ENCODE data around the gene WWOX. TPM values are rescaled to one million over a fixed set of nuclear protein-coding genes. Genes with fewer than 3 reads are reported as not detected.

Gene WWOX
- total and polyA plus RNA-seq, 2 experiments from 2014 or later = 17.0 to 39.8 TPM

- H4K20me1 ChIP-seq (ENCODE audit: insufficient read depth, poor library complexity, severe bottlenecking) = no peaks in the 10 kb centered on the region
- no peaks in the 10 kb centered on the region for H3K9me3 ChIP-seq (ENCODE audit: low read depth)
- H3K36me3 ChIP-seq (replicated peaks; ENCODE audit: insufficient read depth, low read depth) = no peaks in the 10 kb centered on the region
- H3K27ac ChIP-seq = no peak overlapping the region
- no peak for DNase-seq (ENCODE audit: low spot score)
- H3K27me3 ChIP-seq = no peaks in the 10 kb centered on the region
- TF ChIP-seq EZH2 (IDR thresholded peaks at IDR 0.05; ENCODE audit: borderline replicate concordance) (no peak), EZH2phosphoT487 (IDR thresholded peaks at IDR 0.05; ENCODE audit: low read depth, severe bottlenecking, unreplicated experiment) (no peak)
- TF ChIP-seq, protein P1, sequence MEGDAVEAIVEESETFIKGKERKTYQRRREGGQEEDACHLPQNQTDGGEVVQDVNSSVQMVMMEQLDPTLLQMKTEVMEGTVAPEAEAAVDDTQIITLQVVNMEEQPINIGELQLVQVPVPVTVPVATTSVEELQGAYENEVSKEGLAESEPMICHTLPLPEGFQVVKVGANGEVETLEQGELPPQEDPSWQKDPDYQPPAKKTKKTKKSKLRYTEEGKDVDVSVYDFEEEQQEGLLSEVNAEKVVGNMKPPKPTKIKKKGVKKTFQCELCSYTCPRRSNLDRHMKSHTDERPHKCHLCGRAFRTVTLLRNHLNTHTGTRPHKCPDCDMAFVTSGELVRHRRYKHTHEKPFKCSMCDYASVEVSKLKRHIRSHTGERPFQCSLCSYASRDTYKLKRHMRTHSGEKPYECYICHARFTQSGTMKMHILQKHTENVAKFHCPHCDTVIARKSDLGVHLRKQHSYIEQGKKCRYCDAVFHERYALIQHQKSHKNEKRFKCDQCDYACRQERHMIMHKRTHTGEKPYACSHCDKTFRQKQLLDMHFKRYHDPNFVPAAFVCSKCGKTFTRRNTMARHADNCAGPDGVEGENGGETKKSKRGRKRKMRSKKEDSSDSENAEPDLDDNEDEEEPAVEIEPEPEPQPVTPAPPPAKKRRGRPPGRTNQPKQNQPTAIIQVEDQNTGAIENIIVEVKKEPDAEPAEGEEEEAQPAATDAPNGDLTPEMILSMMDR (IDR thresholded peaks at IDR 0.05; ENCODE audit: poor library complexity) = no peak
- 89% methylated on average over 7 of the region's 7 CpGs for WGBS (ENCODE audit: low lambda C conversion rate, missing lambda C conversion rate)
- H3K4me3 ChIP-seq = no peak overlapping the region
- peaks cover 16% of the 10 kb centered on the region for H3K4me1 ChIP-seq (ENCODE audit: insufficient read depth)
- H3K9me2 ChIP-seq (replicated peaks; ENCODE audit: insufficient read depth) = no peaks in the 10 kb centered on the region
- no peaks in the 10 kb centered on the region for H3K79me2 ChIP-seq
- no peak overlapping the region for H2AFZ ChIP-seq
- H3K4me2 ChIP-seq = no peak overlapping the region
Measured at GRCh38 chr16:78213751-78214150, 114.3 kb downstream of the WWOX start.

DNA sequence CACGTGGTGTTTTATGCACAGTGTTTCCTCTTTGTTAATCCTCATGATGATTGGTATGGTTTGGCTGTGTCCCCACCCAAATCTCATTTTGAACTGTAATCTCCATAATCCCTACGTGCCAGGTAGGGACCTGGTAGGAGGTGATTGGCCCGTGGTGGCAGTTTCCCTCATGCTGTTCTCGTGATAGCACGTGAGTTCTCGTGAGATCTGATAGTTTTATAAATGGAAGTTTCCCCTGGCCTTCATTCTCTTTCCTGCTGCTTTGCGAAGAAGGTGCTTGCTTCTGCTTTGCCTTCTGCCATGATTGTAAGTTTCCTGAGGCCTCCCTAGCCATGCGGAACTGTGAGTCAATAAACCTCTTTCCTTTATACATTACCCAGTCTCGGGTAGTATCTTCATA, 115.8 kb downstream of the WWOX start:
- 98% methylated on average over 9 of the region's 9 CpGs for WGBS (ENCODE audit: low lambda C conversion rate, missing lambda C conversion rate)
- no peaks in the 10 kb centered on the region for H3K36me3 ChIP-seq (replicated peaks; ENCODE audit: insufficient read depth, low read depth)

DNA sequence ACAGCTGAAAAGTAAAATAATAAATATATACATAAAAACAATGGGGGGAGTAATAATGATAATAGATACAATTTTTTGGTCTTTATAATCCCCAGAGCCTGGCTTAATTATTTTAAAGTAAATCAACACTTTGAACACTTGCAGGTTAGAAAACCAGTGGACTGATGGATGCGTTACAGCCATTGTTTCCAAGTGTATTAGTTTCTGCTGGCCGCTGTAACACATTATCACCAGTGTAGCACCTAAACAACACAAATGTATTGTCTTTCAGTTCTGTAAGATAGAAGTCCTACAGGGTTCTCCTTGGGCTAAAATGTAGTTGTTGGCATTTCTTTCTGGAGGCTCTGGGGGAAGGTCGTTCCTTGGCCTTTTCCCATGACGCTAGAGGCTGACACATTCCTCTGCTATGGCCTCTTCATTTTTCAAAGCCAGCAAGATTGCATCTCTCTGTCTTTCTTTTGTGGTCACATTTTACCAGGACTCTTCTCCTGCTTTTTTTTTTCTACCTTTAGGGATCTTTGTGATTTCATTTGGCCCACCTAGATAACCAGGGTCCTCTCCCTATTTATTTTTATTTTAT, 116.8 kb downstream of the WWOX start:
- TF ChIP-seq EZH2phosphoT487 (IDR thresholded peaks at IDR 0.05; ENCODE audit: low read depth, severe bottlenecking, unreplicated experiment) (no peak), EZH2 (IDR thresholded peaks at IDR 0.05; ENCODE audit: borderline replicate concordance) (no peak)
- TF ChIP-seq, protein P1 (IDR thresholded peaks at IDR 0.05; ENCODE audit: poor library complexity) = no peak
- Histone ChIP-seq H3K9me3 (ENCODE audit: low read depth) (no peaks in the 10 kb centered on the region), H3K4me2 (no peak overlapping the region), H4K20me1 (ENCODE audit: insufficient read depth, poor library complexity, severe bottlenecking) (no peaks in the 10 kb centered on the region), H3K4me3 (no peak overlapping the region), H3K9me2 (replicated peaks; ENCODE audit: insufficient read depth) (no peaks in the 10 kb centered on the region), H3K27me3 (no peaks in the 10 kb centered on the region), H3K4me1 (ENCODE audit: insufficient read depth) (peaks cover 4% of the 10 kb centered on the region), H3K79me2 (no peaks in the 10 kb centered on the region), H3K36me3 (replicated peaks; ENCODE audit: insufficient read depth, low read depth) (no peaks in the 10 kb centered on the region), H3K27ac (no peak overlapping the region), H2AFZ (no peak overlapping the region)
- 98% methylated on average over 4 of the region's 4 CpGs for WGBS (ENCODE audit: low lambda C conversion rate, missing lambda C conversion rate)
- no peak for DNase-seq (ENCODE audit: low spot score)

More for the DNA sequence above, 115.8 kb downstream of the WWOX start:
- Histone ChIP-seq H2AFZ (no peak overlapping the region), H4K20me1 (ENCODE audit: insufficient read depth, poor library complexity, severe bottlenecking) (no peaks in the 10 kb centered on the region), H3K27me3 (no peaks in the 10 kb centered on the region), H3K27ac (no peak overlapping the region), H3K9me3 (ENCODE audit: low read depth) (no peaks in the 10 kb centered on the region), H3K4me2 (no peak overlapping the region), H3K79me2 (no peaks in the 10 kb centered on the region), H3K4me3 (no peak overlapping the region), H3K4me1 (ENCODE audit: insufficient read depth) (peaks cover 7% of the 10 kb centered on the region), H3K9me2 (replicated peaks; ENCODE audit: insufficient read depth) (no peaks in the 10 kb centered on the region)
- TF ChIP-seq, protein P1 (IDR thresholded peaks at IDR 0.05; ENCODE audit: poor library complexity) = no peak
- TF ChIP-seq EZH2phosphoT487 (IDR thresholded peaks at IDR 0.05; ENCODE audit: low read depth, severe bottlenecking, unreplicated experiment) (no peak), EZH2 (IDR thresholded peaks at IDR 0.05; ENCODE audit: borderline replicate concordance) (no peak)
- DNase-seq (ENCODE audit: low spot score) = no peak

Measured in hepatocyte (in vitro differentiated cells).